ENCODE measurements around the gene NOC2L. TPM values are rescaled to one million over a fixed set of nuclear protein-coding genes. Genes with fewer than 3 reads are reported as not detected.

NOC2L gene
- polyA plus RNA-seq, 1 donor (not counting 4 experiments of a cell fraction or from before 2014, with no cell fraction given), result 51.8 TPM

DNA sequence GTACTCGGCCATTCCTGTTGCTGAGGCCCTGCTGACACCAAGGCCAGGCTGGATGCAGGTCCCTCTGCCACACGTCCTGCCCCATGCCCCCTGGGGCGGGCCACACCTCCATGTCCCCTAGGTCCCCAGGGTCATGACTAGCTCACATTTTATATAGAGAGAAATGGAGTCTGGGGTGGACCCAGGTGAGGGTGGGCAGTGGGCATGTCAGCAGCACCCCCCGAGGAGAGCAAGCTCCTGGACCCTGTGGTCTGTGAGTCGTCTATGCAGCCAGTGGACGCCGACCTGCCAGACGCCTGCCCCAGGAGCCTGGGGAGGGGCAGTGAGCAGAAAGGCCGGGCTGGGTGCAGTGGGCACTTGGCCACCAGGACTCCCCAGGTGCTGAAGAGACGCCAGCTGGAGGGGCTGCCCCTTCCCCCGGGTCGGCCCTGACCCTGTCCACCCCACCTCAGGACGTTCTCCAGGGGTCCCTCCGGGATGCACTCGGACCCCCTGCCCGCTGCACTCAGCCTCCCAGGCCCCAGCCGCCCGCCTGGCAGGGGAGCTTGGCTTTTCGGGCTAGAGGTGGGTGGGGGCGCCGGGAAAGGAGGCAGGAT, 19.4 kb downstream of the NOC2L start:
- no peak overlapping the region for H3K4me3 ChIP-seq (ENCODE audit: control insufficient read depth in 2 of 3, extremely low read depth in 1 of 3, insufficient read depth in 2 of 3, low read depth in 1 of 3, low read length in 3 of 3)
- TF ChIP-seq CTCF (optimal IDR thresholded peaks at IDR 0.05 in 1 of 3, IDR thresholded peaks at IDR 0.05 in 1 of 3, conservative IDR thresholded peaks at IDR 0.05 in 1 of 3; ENCODE audit: extremely low read depth in 1 of 3, insufficient read depth in 2 of 3, low read length in 3 of 3) (no peak), EZH2 (IDR thresholded peaks at IDR 0.05; ENCODE audit: low read length) (peak; percentile 63)
- no peaks in the 10 kb centered on the region for H3K36me3 ChIP-seq (ENCODE audit: control insufficient read depth in 2 of 2, extremely low read depth in 1 of 2, insufficient read depth in 2 of 2, low read length in 2 of 2)
- H3K9me3 ChIP-seq (ENCODE audit: control insufficient read depth, low read depth, low read length), result no peaks in the 10 kb centered on the region
- no peak for FAIRE-seq
- H2AFZ ChIP-seq (ENCODE audit: control insufficient read depth, low read length), result no peak overlapping the region
- H3K79me2 ChIP-seq (ENCODE audit: control insufficient read depth, insufficient read depth, low read length), result no peaks in the 10 kb centered on the region
- H3K27ac ChIP-seq (ENCODE audit: control insufficient read depth, insufficient read depth, low read length), result no peak overlapping the region
- peaks cover 11% of the 10 kb centered on the region for H3K4me1 ChIP-seq (ENCODE audit: control insufficient read depth, extremely low read depth, insufficient read depth, low read length)
- no peak overlapping the region for H3K4me2 ChIP-seq (ENCODE audit: control insufficient read depth, extremely low read depth, insufficient read depth, low read depth, low read length)
- dilution Hi-C loops (cut with MboI; ENCODE audit: extremely low pct_ligation_motif_present, low sequenced_read_pairs), result no loop called here
- no peaks in the 10 kb centered on the region for H3K9me1 ChIP-seq (ENCODE audit: control insufficient read depth, extremely low read depth, insufficient read depth, low read length)
- DNase-seq (ENCODE audit: low read depth, low spot score), result no peak
- H4K20me1 ChIP-seq (ENCODE audit: control insufficient read depth, extremely low read depth, insufficient read depth, low read length), result no peaks in the 10 kb centered on the region
- peaks cover 76% of the 10 kb centered on the region for H3K27me3 ChIP-seq (ENCODE audit: control insufficient read depth, extremely low read depth, insufficient read depth, low read length)
- no peak overlapping the region for H3K9ac ChIP-seq (ENCODE audit: control insufficient read depth, extremely low read depth, insufficient read depth, low read length)

DNA sequence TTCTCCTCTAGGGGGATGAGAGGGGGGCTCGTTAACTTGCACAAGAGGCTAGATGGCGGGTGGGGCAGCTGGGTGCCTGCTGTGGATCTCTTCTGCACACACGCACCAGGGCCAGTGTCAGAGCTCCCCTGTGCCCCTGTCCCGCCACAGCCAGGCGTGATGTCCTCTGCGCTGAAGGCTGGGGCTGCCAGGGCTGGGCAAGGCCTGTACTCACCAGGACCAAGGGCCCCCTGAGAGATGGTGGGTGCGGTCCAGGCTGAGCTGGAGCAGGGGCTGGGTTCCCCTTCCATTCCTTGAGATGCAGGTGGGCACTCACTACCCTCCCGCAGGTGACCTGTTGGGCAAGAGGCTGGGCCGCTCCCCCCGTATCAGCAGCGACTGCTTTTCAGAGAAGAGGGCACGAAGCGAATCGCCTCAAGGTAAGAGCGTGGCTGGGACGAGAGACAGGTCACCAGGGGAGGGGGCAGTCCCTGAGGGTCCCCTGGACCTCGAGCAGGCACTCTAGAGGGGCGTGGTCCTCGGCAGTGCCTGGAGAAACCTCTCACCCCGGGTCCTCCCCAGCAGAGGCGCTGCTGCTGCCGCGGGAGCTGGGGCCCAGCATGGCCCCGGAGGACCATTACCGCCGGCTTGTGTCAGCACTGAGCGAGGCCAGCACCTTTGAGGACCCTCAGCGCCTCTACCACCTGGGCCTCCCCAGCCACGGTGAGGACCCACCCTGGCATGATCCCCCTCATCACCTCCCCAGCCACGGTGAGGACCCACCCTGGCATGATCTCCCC, 20.2 kb downstream of the NOC2L start:
- Histone ChIP-seq H3K9me1 (ENCODE audit: control insufficient read depth, extremely low read depth, insufficient read depth, low read length) (no peaks in the 10 kb centered on the region), H3K4me1 (ENCODE audit: control insufficient read depth, extremely low read depth, insufficient read depth, low read length) (peaks cover 11% of the 10 kb centered on the region), H3K4me3 (ENCODE audit: control insufficient read depth in 2 of 3, extremely low read depth in 1 of 3, insufficient read depth in 2 of 3, low read depth in 1 of 3, low read length in 3 of 3) (no peak overlapping the region), H3K79me2 (ENCODE audit: control insufficient read depth, insufficient read depth, low read length) (no peaks in the 10 kb centered on the region), H2AFZ (ENCODE audit: control insufficient read depth, low read length) (no peak overlapping the region), H3K27me3 (ENCODE audit: control insufficient read depth, extremely low read depth, insufficient read depth, low read length) (peaks cover 76% of the 10 kb centered on the region), H3K36me3 (ENCODE audit: control insufficient read depth in 2 of 2, extremely low read depth in 1 of 2, insufficient read depth in 2 of 2, low read length in 2 of 2) (no peaks in the 10 kb centered on the region), H3K4me2 (ENCODE audit: control insufficient read depth, extremely low read depth, insufficient read depth, low read depth, low read length) (no peak overlapping the region), H3K9me3 (ENCODE audit: control insufficient read depth, low read depth, low read length) (no peaks in the 10 kb centered on the region), H3K27ac (ENCODE audit: control insufficient read depth, insufficient read depth, low read length) (no peak overlapping the region), H3K9ac (ENCODE audit: control insufficient read depth, extremely low read depth, insufficient read depth, low read length) (no peak overlapping the region), H4K20me1 (ENCODE audit: control insufficient read depth, extremely low read depth, insufficient read depth, low read length) (no peaks in the 10 kb centered on the region)
- TF ChIP-seq CTCF (optimal IDR thresholded peaks at IDR 0.05 in 1 of 3, IDR thresholded peaks at IDR 0.05 in 1 of 3, conservative IDR thresholded peaks at IDR 0.05 in 1 of 3; ENCODE audit: extremely low read depth in 1 of 3, insufficient read depth in 2 of 3, low read length in 3 of 3), result peak in 1 of 3 experiments; percentile 19
- no peak for TF ChIP-seq EZH2 (IDR thresholded peaks at IDR 0.05; ENCODE audit: low read length)
- dilution Hi-C loops (cut with MboI; ENCODE audit: extremely low pct_ligation_motif_present, low sequenced_read_pairs), result no loop called here
- DNase-seq (ENCODE audit: low read depth, low spot score) (no peak), FAIRE-seq (no peak)

All from keratinocyte (primary cell).